ENCODE data around the gene SLC26A2. TPM values are rescaled to one million over a fixed set of nuclear protein-coding genes. Genes with fewer than 3 reads are reported as not detected.

The SLC26A2 gene
- total and polyA plus RNA-seq, 10 of the 15 experiments (the other 5 are each of a cell fraction or from before 2014, with no cell fraction given) = 1.7 to 6.4 (median 4.2) TPM

DNA sequence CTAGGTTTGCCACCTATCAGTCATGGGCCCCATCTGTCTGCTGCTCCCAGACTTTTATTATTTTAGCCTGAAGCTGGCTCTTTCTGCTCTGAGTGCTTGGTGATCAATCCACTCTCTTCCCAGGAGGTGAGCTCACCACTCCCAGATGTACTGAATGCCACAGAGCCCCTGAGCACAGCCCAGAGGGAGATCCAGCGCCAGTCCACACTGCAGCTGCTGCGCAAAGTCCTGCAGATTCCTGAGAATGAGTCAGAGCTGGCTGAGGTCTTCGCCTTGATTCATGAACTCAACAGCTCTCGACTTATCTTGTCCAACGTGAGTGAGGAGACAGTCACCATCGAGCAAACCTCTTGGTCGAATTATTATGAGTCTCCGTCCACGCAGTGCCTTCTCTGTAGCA is 76.0 kb downstream of the SLC26A2 start:
- no peak overlapping the region for H3K9ac ChIP-seq (ENCODE audit: control insufficient read depth, insufficient read depth, low read length)
- H3K27me3 ChIP-seq (replicated peaks in 1 of 2; ENCODE audit: control insufficient read depth in 2 of 2, insufficient read depth in 2 of 2, low read length in 1 of 2) = no peaks in the 10 kb centered on the region
- ChIA-PET RAD21 (ENCODE audit: unreplicated experiment) (no interaction called here), SMC1A (ENCODE audit: uncharacterized antibody, unreplicated experiment) (interaction anchor here (0.7 to 1.4 kb wide), 3 partner anchors 9 to 53 kb away, joined by 3 to 4 read pairs (median 3); no protein-coding TSS in a partner anchor), CTCF (interaction anchor here (1.3 to 3.4 kb wide), 2 partner anchors 15 to 85 kb away, joined by 3 to 17 read pairs; no protein-coding TSS in a partner anchor), POLR2A (interaction anchor here (0.6 kb wide), 1 partner anchor 31 kb away, joined by 5 read pairs; no protein-coding TSS in a partner anchor)
- no peak overlapping the region for H2AFZ ChIP-seq (ENCODE audit: control insufficient read depth, low read depth, low read length)
- peaks cover 24 to 55% of the 10 kb centered on the region in 2 experiments for H3K36me3 ChIP-seq (ENCODE audit: control insufficient read depth in 2 of 2, insufficient read depth in 2 of 2, low read length in 1 of 2)
- H3K4me2 ChIP-seq (ENCODE audit: control insufficient read depth, insufficient read depth) = no peak overlapping the region
- H3K9me3 ChIP-seq (replicated peaks; ENCODE audit: control insufficient read depth, insufficient read depth, low read length) = no peaks in the 10 kb centered on the region
- intact Hi-C loops (cut with micrococcal nuclease; ENCODE audit: unreplicated experiment) (loop anchor here (5.0 kb wide), 1 partner anchor 181 kb away; no protein-coding TSS in a partner anchor), in situ Hi-C loops (cut with MboI) (no loop called here)
- ATAC-seq (no peak), FAIRE-seq (no peak), DNase-seq (ENCODE audit: low read depth, low spot score) (no peak)
- TF ChIP-seq MEF2A (IDR thresholded peaks at IDR 0.05; ENCODE audit: insufficient read depth, low read depth, low read length) (no peak), PAX8 (IDR thresholded peaks at IDR 0.05) (no peak), CBFB (IDR thresholded peaks at IDR 0.05; ENCODE audit: low read depth) (no peak), MYB (IDR thresholded peaks at IDR 0.05; ENCODE audit: borderline replicate concordance, low read depth, low read length) (no peak), NBN (IDR thresholded peaks at IDR 0.05) (no peak), STAT1 (conservative IDR thresholded peaks at IDR 0.05) (no peak), RUNX3 (IDR thresholded peaks at IDR 0.05; ENCODE audit: low read length) (no peak), SP1 (IDR thresholded peaks at IDR 0.05; ENCODE audit: low read depth, low read length) (no peak), FOXM1 (IDR thresholded peaks at IDR 0.05; ENCODE audit: low read depth, low read length) (no peak), BHLHE40 (IDR thresholded peaks at IDR 0.05; ENCODE audit: borderline replicate concordance in 1 of 2, low read depth in 2 of 2, low read length in 1 of 2) (no peak), PAX5 (IDR thresholded peaks at IDR 0.05; ENCODE audit: borderline replicate concordance, low read depth, low read length) (no peak)
- TF ChIP-seq, protein P1, sequence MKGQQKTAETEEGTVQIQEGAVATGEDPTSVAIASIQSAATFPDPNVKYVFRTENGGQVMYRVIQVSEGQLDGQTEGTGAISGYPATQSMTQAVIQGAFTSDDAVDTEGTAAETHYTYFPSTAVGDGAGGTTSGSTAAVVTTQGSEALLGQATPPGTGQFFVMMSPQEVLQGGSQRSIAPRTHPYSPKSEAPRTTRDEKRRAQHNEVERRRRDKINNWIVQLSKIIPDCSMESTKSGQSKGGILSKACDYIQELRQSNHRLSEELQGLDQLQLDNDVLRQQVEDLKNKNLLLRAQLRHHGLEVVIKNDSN (IDR thresholded peaks at IDR 0.05; ENCODE audit: borderline replicate concordance, extremely low read length, insufficient read depth, low read depth, low read length) = no peak
- TF ChIP-seq, protein P2, sequence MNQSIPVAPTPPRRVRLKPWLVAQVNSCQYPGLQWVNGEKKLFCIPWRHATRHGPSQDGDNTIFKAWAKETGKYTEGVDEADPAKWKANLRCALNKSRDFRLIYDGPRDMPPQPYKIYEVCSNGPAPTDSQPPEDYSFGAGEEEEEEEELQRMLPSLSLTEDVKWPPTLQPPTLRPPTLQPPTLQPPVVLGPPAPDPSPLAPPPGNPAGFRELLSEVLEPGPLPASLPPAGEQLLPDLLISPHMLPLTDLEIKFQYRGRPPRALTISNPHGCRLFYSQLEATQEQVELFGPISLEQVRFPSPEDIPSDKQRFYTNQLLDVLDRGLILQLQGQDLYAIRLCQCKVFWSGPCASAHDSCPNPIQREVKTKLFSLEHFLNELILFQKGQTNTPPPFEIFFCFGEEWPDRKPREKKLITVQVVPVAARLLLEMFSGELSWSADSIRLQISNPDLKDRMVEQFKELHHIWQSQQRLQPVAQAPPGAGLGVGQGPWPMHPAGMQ (IDR thresholded peaks at IDR 0.05; ENCODE audit: borderline replicate concordance) = no peak
- TF ChIP-seq, protein P3, sequence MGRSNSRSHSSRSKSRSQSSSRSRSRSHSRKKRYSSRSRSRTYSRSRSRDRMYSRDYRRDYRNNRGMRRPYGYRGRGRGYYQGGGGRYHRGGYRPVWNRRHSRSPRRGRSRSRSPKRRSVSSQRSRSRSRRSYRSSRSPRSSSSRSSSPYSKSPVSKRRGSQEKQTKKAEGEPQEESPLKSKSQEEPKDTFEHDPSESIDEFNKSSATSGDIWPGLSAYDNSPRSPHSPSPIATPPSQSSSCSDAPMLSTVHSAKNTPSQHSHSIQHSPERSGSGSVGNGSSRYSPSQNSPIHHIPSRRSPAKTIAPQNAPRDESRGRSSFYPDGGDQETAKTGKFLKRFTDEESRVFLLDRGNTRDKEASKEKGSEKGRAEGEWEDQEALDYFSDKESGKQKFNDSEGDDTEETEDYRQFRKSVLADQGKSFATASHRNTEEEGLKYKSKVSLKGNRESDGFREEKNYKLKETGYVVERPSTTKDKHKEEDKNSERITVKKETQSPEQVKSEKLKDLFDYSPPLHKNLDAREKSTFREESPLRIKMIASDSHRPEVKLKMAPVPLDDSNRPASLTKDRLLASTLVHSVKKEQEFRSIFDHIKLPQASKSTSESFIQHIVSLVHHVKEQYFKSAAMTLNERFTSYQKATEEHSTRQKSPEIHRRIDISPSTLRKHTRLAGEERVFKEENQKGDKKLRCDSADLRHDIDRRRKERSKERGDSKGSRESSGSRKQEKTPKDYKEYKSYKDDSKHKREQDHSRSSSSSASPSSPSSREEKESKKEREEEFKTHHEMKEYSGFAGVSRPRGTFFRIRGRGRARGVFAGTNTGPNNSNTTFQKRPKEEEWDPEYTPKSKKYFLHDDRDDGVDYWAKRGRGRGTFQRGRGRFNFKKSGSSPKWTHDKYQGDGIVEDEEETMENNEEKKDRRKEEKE (IDR thresholded peaks at IDR 0.05) = no peak
- BruUV-seq (replicated peaks) = no TSS peak
- H3K79me2 ChIP-seq (ENCODE audit: control insufficient read depth, insufficient read depth, low read length) = no peaks in the 10 kb centered on the region
- H3K27ac ChIP-seq (ENCODE audit: control insufficient read depth, insufficient read depth) = no peak overlapping the region
- H3K4me1 ChIP-seq (ENCODE audit: control insufficient read depth, insufficient read depth, low read length) = peaks cover 7% of the 10 kb centered on the region
- no peak overlapping the region for H3K4me3 ChIP-seq
- WGBS (ENCODE audit: insufficient coverage, insufficient replicate concordance, low lambda C conversion rate, missing lambda C conversion rate) = 90% methylated on average over 9 of the region's 9 CpGs
- H4K20me1 ChIP-seq (ENCODE audit: control insufficient read depth, insufficient read depth) = no peaks in the 10 kb centered on the region
